PC-3 (cell line): ENCODE results near the gene KRTAP12-3. TPM values are rescaled to one million over a fixed set of nuclear protein-coding genes. Genes with fewer than 3 reads are reported as not detected.

Experiments used
- ATAC-seq: fragments of 200-7000 bp; cut with Tn5 transposase; 2 replicates; pipeline ENCODE4 v1.9.1; 2020; ENCODE audit warnings: mild to moderate bottlenecking, moderate library complexity
- BruUV-seq: library from RNA; stranded (reverse); fragments of 400-500 nt; replicated peaks from 2 replicates; lab custom pipeline; 2021; lab: Mats Ljungman, UMichigan
- CTCF ChIA-PET: fragments of 300-600 bp; sonication (Branson Sonifier 250); formaldehyde crosslinking; loops from one replicate; lab custom pipeline; 2022; ENCODE audit warnings: antibody characterized with exemption; lab: Charles Lee
- POLR2A ChIA-PET: fragments of 300-600 bp; sonication (Branson Sonifier 250); formaldehyde crosslinking; loops from one replicate; lab custom pipeline; 2022; ENCODE audit warnings: antibody characterized with exemption; ENCODE audit not compliant: unreplicated experiment; lab: Charles Lee
- DNase-seq: peaks from one replicate; pipeline ENCODE4 v3.0.0-alpha.2; 2015
- H2AFZ ChIP-seq: fragments of 300-600 bp; sonication (generic); 2 replicates; pipeline ENCODE4 v1.6.0; 2016; ENCODE audit warnings: antibody characterized with exemption, low read length
- H3F3A ChIP-seq: fragments of 300-600 bp; sonication (generic); one replicate; pipeline ENCODE4 v1.6.0; 2017; ENCODE audit warnings: antibody characterized with exemption, low read length, control low read depth, mild to moderate bottlenecking; ENCODE audit not compliant: unreplicated experiment
- H3K27ac ChIP-seq: fragments of 300-600 bp; sonication (generic); 2 replicates; pipeline ENCODE4 v1.5.1; 2016; ENCODE audit warnings: mild to moderate bottlenecking, low read length
- H3K27me3 ChIP-seq: fragments of 300-600 bp; sonication (generic); 2 replicates; pipeline ENCODE4 v1.6.1; 2016; ENCODE audit warnings: low read length, mixed read lengths
- H3K36me3 ChIP-seq: fragments of 300-600 bp; sonication (generic); 2 replicates; pipeline ENCODE4 v1.6.1; 2016; ENCODE audit warnings: low read depth, mixed run types, low read length, mixed read lengths
- H3K4me1 ChIP-seq: fragments of 300-600 bp; sonication (generic); 2 replicates; pipeline ENCODE4 v1.5.1; 2016; ENCODE audit warnings: low read length; ENCODE audit not compliant: insufficient read depth
- H3K4me2 ChIP-seq: fragments of 300-600 bp; sonication (generic); 2 replicates; pipeline ENCODE4 v1.6.0; 2016; ENCODE audit warnings: low read length
- H3K4me3 ChIP-seq: fragments of 300-600 bp; sonication (generic); 2 replicates; pipeline ENCODE4 v1.5.1; 2016; ENCODE audit warnings: mild to moderate bottlenecking, low read length, mixed read lengths
- H3K79me2 ChIP-seq: fragments of 300-600 bp; sonication (generic); 2 replicates; pipeline ENCODE4 v1.6.1; 2017; ENCODE audit warnings: low read length, mixed read lengths
- H3K9ac ChIP-seq: fragments of 300-600 bp; sonication (generic); 2 replicates; pipeline ENCODE4 v1.6.0; 2016; ENCODE audit warnings: mild to moderate bottlenecking, low read length
- H3K9me2 ChIP-seq: fragments of 300-600 bp; sonication (generic); replicated peaks from 2 replicates; pipeline ENCODE4 v1.6.1; 2016; ENCODE audit warnings: mixed run types, low read length, mixed read lengths
- H3K9me3 ChIP-seq: fragments of 300-600 bp; sonication (generic); 2 replicates; pipeline ENCODE4 v1.6.1; 2016; ENCODE audit warnings: low read length, mixed read lengths
- H4K20me1 ChIP-seq: fragments of 300-600 bp; sonication (generic); 2 replicates; pipeline ENCODE4 v1.6.1; 2016; ENCODE audit warnings: low read length, mixed read lengths
- EZH2 ChIP-seq: fragments of 300-600 bp; sonication (generic); IDR thresholded peaks from one replicate; pipeline ENCODE4 v1.6.1; 2017; ENCODE audit warnings: antibody characterized with exemption, mild to moderate bottlenecking, low read length; ENCODE audit not compliant: unreplicated experiment
- EZH2phosphoT487 ChIP-seq: fragments of 300-600 bp; sonication (generic); IDR thresholded peaks from 2 replicates; pipeline ENCODE4 v1.6.1; 2018; ENCODE audit warnings: mild to moderate bottlenecking, antibody characterized with exemption, low read length, borderline replicate concordance
- intact Hi-C: fragments of 100-400 bp; cut with micrococcal nuclease; formaldehyde crosslinking; loops from 2 replicates; pipeline ENCODE4 v1.9.0; 2023
- total RNA-seq: library from RNA; depleted of rRNA; stranded (reverse); fragments of >200 nt; gene quantifications from 2 replicates; pipeline ENCODE4 v1.2.3, GENCODE V29; 2014
- TF ChIP-seq, protein P1 (sequence below): fragments of 300-600 bp; sonication (generic); conservative IDR thresholded peaks from 2 replicates; pipeline ENCODE4 v1.5.1; 2017; ENCODE audit warnings: antibody characterized with exemption, low read depth, mild to moderate bottlenecking, low read length

The KRTAP12-3 gene
- total RNA-seq, 1 experiment from 2014 or later: not detected

DNA sequence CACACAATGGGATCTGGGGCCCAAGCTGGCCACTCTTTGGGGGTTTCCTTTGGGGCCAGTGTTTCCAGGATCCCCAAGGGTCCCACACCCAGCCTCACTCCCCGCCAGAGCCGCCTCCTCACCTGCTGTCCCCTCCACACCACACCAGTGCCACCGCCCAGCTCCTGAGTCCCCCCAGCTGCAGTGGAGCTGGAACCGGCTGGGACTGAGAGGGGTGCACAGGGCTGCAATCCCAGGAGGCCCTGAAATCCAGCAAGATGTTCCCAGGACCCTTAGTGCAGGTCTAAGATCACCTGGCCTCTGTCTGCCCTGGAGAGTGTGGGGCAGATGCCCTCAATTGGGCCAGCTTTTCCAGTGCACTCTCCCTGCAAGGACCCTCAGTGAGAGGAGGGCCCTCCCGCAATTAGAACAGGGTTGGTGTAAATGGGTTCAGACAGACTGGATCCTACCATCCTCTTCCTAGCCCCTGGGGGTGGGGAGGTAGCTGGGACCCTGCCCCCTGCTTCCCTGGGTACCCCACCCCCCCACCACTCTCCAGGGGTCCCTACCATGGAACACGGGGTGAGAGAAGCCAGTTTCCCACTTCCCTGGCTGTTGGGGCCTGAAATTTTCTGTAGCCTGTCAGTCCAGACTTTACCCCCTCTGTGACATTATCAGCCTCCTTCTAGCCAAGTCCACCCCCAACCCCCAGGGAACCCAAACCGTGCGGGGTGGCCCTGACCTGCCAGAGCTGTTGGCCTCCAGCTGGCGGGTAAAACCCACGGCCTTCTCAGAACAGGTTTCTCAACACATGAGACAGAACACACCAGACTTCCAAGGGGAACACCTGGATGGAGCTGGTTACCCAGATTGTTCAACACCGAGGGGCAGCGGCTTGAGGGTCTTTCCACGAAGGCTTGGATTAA lies 46.3 kb downstream of the KRTAP12-3 start:
- H3K27ac ChIP-seq: no peak overlapping the region
- DNase-seq (no peak), ATAC-seq (no peak)
- H3K36me3 ChIP-seq: no peaks in the 10 kb centered on the region
- no peak overlapping the region for H2AFZ ChIP-seq
- H3K4me3 ChIP-seq: no peak overlapping the region
- H3K79me2 ChIP-seq: no peaks in the 10 kb centered on the region
- H3K4me1 ChIP-seq: 0 out of 2 replicates have a peak, but pooled peaks cover under 1% of the 10 kb centered on the region
- ChIA-PET CTCF (no interaction called here), POLR2A (interaction anchor here (0.6 kb wide), 1 partner anchor 37 kb away, joined by 3 read pairs; the partner anchor contains the start of gene KRTAP12-2)
- no peak overlapping the region for H3K4me2 ChIP-seq
- BruUV-seq: no TSS peak
- intact Hi-C loops: no loop called here
- no peaks in the 10 kb centered on the region for H3K9me2 ChIP-seq
- H3K9ac ChIP-seq: no peak overlapping the region
- no peaks in the 10 kb centered on the region for H4K20me1 ChIP-seq
- TF ChIP-seq EZH2: no peak
- no peak for TF ChIP-seq EZH2phosphoT487
- TF ChIP-seq, protein P1, sequence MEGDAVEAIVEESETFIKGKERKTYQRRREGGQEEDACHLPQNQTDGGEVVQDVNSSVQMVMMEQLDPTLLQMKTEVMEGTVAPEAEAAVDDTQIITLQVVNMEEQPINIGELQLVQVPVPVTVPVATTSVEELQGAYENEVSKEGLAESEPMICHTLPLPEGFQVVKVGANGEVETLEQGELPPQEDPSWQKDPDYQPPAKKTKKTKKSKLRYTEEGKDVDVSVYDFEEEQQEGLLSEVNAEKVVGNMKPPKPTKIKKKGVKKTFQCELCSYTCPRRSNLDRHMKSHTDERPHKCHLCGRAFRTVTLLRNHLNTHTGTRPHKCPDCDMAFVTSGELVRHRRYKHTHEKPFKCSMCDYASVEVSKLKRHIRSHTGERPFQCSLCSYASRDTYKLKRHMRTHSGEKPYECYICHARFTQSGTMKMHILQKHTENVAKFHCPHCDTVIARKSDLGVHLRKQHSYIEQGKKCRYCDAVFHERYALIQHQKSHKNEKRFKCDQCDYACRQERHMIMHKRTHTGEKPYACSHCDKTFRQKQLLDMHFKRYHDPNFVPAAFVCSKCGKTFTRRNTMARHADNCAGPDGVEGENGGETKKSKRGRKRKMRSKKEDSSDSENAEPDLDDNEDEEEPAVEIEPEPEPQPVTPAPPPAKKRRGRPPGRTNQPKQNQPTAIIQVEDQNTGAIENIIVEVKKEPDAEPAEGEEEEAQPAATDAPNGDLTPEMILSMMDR: no peak
- H3F3A ChIP-seq: no peaks in the 10 kb centered on the region
- H3K9me3 ChIP-seq: no peaks in the 10 kb centered on the region
- H3K27me3 ChIP-seq: no peaks in the 10 kb centered on the region

DNA sequence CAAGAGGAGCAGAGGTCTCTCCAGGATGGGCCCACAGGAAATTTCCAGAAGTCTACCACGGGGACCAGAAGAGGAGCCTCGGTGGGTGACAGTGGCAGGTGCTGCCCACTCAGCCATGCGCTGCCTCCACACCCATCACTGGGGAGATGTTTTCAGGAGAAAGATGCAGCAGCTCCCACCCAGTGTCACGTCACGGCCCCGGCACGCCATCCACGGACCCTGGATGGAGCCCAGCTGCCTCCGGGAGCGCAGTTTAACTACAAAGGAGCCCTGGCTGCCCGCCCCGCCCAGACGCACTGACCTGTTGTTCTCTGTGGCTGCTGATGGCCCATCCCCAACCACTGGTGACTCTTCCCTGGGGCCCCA lies 46.9 kb downstream of the KRTAP12-3 start:
- Histone ChIP-seq H3K27ac (no peak overlapping the region), H4K20me1 (no peaks in the 10 kb centered on the region), H3K4me2 (no peak overlapping the region), H3K36me3 (no peaks in the 10 kb centered on the region), H3F3A (no peaks in the 10 kb centered on the region), H3K4me1 (peaks cover 7% of the 10 kb centered on the region; the same call in 1 of the 2 replicates), H3K4me3 (no peak overlapping the region), H3K27me3 (no peaks in the 10 kb centered on the region), H3K9me3 (no peaks in the 10 kb centered on the region), H3K79me2 (no peaks in the 10 kb centered on the region), H3K9me2 (no peaks in the 10 kb centered on the region), H3K9ac (no peak overlapping the region), H2AFZ (no peak overlapping the region)
- BruUV-seq: no TSS peak
- ChIA-PET CTCF (no interaction called here), POLR2A (no interaction called here)
- DNase-seq (no peak), ATAC-seq (no peak)
- TF ChIP-seq EZH2phosphoT487: no peak
- TF ChIP-seq EZH2: no peak
- TF ChIP-seq, protein P1: no peak
- intact Hi-C loops: no loop called here
